ENCODE measurements around the gene KDF1.

GRCh38 chr1:26921126-26921539, 39.1 kb downstream of the KDF1 start:
- TF ChIP-seq POLR2A (IDR thresholded peaks at IDR 0.05; ENCODE audit: low read depth, low read length): no peak
- no peak for TF ChIP-seq POLR2AphosphoS5 (IDR thresholded peaks at IDR 0.05; ENCODE audit: low read depth, low read length)
- no peak for TF ChIP-seq TAF1 (IDR thresholded peaks at IDR 0.05; ENCODE audit: borderline replicate concordance, low read depth, low read length)

Data from GM12892 (cell line).